GM18520 (cell line): ENCODE results near the gene NUBPL.

Source experiments
- ATAC-seq: cut with Tn5 transposase; IDR thresholded peaks from one replicate; pipeline ENCODE4 v1.9.1; 2021; ENCODE audit not compliant: unreplicated experiment

The NUBPL gene

GRCh38 chr14:31909977-31910376, 348.8 kb downstream of the NUBPL start:
- ATAC-seq = no peak
